HepG2 (cell line): Measurements from ENCODE around the gene SLC43A1. TPM values are rescaled to one million over a fixed set of nuclear protein-coding genes. Genes with fewer than 3 reads are reported as not detected.

Experiments used
- ATAC-seq: fragments of 200-7000 bp; cut with Tn5 transposase; 3 replicates; pipeline ENCODE4 v1.9.1; 2020; ENCODE audit warnings: mild to moderate bottlenecking, moderate library complexity
- BruUV-seq: library from RNA; stranded (reverse); fragments of 400-500 nt; replicated peaks from 2 replicates; lab custom pipeline; 2021; lab: Mats Ljungman, UMichigan
- CTCF ChIA-PET: fragments of 300-600 bp; formaldehyde crosslinking; extraction: SDS; loops from one replicate; lab custom pipeline; 2021; ENCODE audit warnings: low total read pairs, inconsistent platforms, low intra/inter-chr PET ratio; lab: Yijun Ruan, JAX
- POLR2A ChIA-PET: fragments of 350-600 bp; sonication (Branson Sonifier 250); formaldehyde crosslinking; loops from one replicate; lab custom pipeline; 2020; ENCODE audit warnings: antibody characterized with exemption, inconsistent platforms; lab: Yijun Ruan, JAX
- DNase-seq: peaks from one replicate; pipeline ENCODE4 v3.0.0-alpha.2; 2015; ENCODE audit warnings: low spot score
- FAIRE-seq: peaks from 3 replicates; lab custom pipeline; 2011; peaks lifted over from hg19 to GRCh38; lab: Jason Lieb, UNC
- H2AFZ ChIP-seq: one replicate; pipeline ENCODE4 v1.6.1; 2011; ENCODE audit warnings: low read length, inconsistent platforms
- H3K27ac ChIP-seq: fragments of 300-600 bp; 3 replicates; pipeline ENCODE4 v1.8.0; 2011; ENCODE audit warnings: mixed run types, mild to moderate bottlenecking, mixed read lengths, low read length, inconsistent platforms; ENCODE audit not compliant: insufficient read depth; ENCODE audit errors: extremely low read length
- H3K27me3 ChIP-seq, 2 experiments: fragments of 200-600 bp in 1 of 2; 2 replicates in 1 of 2; 3 replicates in 1 of 2; pipeline versions ENCODE4 v1.6.0 to v1.8.0; 2011; ENCODE audit warnings: low read length in 2 of 2, mild to moderate bottlenecking in 2 of 2, moderate library complexity in 2 of 2, inconsistent platforms in 1 of 2; ENCODE audit not compliant: insufficient read depth in 2 of 2, control insufficient read depth in 1 of 2
- H3K36me3 ChIP-seq, 2 experiments: fragments of 200-600 bp in 1 of 2; replicated peaks in 1 of 2; 2 replicates in 1 of 2; 3 replicates in 1 of 2; pipeline versions ENCODE4 v1.5.1 to v1.8.0; 2011; ENCODE audit warnings: low read length in 2 of 2, inconsistent platforms in 1 of 2; ENCODE audit not compliant: insufficient read depth in 2 of 2, control insufficient read depth in 1 of 2
- H3K4me1 ChIP-seq: 2 replicates; pipeline ENCODE4 v1.5.1; 2012; ENCODE audit warnings: low read length, inconsistent platforms; ENCODE audit not compliant: insufficient read depth
- H3K4me2 ChIP-seq: 2 replicates; pipeline ENCODE4 v1.6.0; 2011; ENCODE audit warnings: low read depth, low read length, inconsistent platforms
- H3K4me3 ChIP-seq, 3 experiments: fragments of 200-600 bp in 1 of 3; sonication (generic), shearing (Covaris generic) in 1 of 3; replicated peaks in 1 of 3; 2 replicates each; pipeline ENCODE4 v1.5.1; 2011 to 2016; ENCODE audit warnings: low read length in 3 of 3, inconsistent platforms in 2 of 3, low read depth in 2 of 3, mild to moderate bottlenecking in 2 of 3, control low read depth in 1 of 3, mixed read lengths in 1 of 3; ENCODE audit not compliant: insufficient read depth in 1 of 3
- H3K79me2 ChIP-seq: one replicate; pipeline ENCODE4 v1.6.1; 2011; ENCODE audit warnings: low read length, inconsistent platforms; ENCODE audit not compliant: insufficient read depth
- H3K9ac ChIP-seq: 2 replicates; pipeline ENCODE4 v1.6.0; 2011; ENCODE audit warnings: mild to moderate bottlenecking, low read depth, low read length, inconsistent platforms; ENCODE audit not compliant: insufficient read depth
- H3K9me3 ChIP-seq: 2 replicates; pipeline ENCODE4 v1.5.1; 2012; ENCODE audit warnings: mild to moderate bottlenecking, low read length
- H4K20me1 ChIP-seq: 2 replicates; pipeline ENCODE4 v1.6.0; 2011; ENCODE audit warnings: inconsistent platforms, mild to moderate bottlenecking, low read length, moderate library complexity; ENCODE audit not compliant: insufficient read depth
- AGO2 ChIP-seq: fragments of 200-400 bp; formaldehyde crosslinking; optimal IDR thresholded peaks from 2 replicates; pipeline ENCODE3; 2017; ENCODE audit warnings: mild to moderate bottlenecking, low read depth, low read length, moderate library complexity
- ARID3A ChIP-seq: IDR thresholded peaks from 2 replicates; pipeline ENCODE4 v1.6.1; 2012; ENCODE audit warnings: low read depth, low read length, improper control_type of control experiment
- JUND ChIP-seq: sonication (generic); formaldehyde crosslinking; IDR thresholded peaks from 2 replicates; pipeline ENCODE4 v1.8.0; 2022; ENCODE audit warnings: mild to moderate bottlenecking, missing genetic modification reagents
- KDM6A ChIP-seq: IDR thresholded peaks from 2 replicates; pipeline ENCODE4 v1.6.1; 2016; ENCODE audit warnings: low read depth
- ZBED4 ChIP-seq: sonication (generic); formaldehyde crosslinking; IDR thresholded peaks from 2 replicates; pipeline ENCODE4 v1.4.0; 2020; ENCODE audit warnings: missing genetic modification reagents, borderline replicate concordance
- ZKSCAN5 ChIP-seq: sonication (generic); formaldehyde crosslinking; IDR thresholded peaks from 2 replicates; pipeline ENCODE4 v1.5.1; 2020; ENCODE audit warnings: mild to moderate bottlenecking, missing genetic modification reagents
- ZNF337 ChIP-seq: sonication (generic); formaldehyde crosslinking; IDR thresholded peaks from 2 replicates; pipeline ENCODE4 v1.5.1; 2020; ENCODE audit warnings: missing genetic modification reagents, low read depth, mild to moderate bottlenecking, borderline replicate concordance
- ZNF432 ChIP-seq: sonication (generic); formaldehyde crosslinking; IDR thresholded peaks from 2 replicates; pipeline ENCODE4 v1.5.0; 2020; ENCODE audit warnings: missing genetic modification reagents, mild to moderate bottlenecking, borderline replicate concordance
- ZNF574 ChIP-seq: sonication (generic); formaldehyde crosslinking; IDR thresholded peaks from 2 replicates; pipeline ENCODE4 v1.4.0; 2020; ENCODE audit warnings: missing genetic modification reagents
- ZNF691 ChIP-seq: sonication (generic); formaldehyde crosslinking; IDR thresholded peaks from 2 replicates; pipeline ENCODE4 v1.4.0; 2020; ENCODE audit warnings: missing genetic modification reagents, low read depth, mild to moderate bottlenecking, borderline replicate concordance
- WGBS: methylation state at CpG from one replicate; pipeline ENCODE4 v1.1.6; 2017; ENCODE audit warnings: low lambda C conversion rate; 5-methylcytosine and 5-hydroxymethylcytosine counted together
- in situ Hi-C: cut with HindIII; loops from 2 replicates; pipeline ENCODE4 v1.10.0; 2017; ENCODE audit warnings: low pct_unique_long_range_greater_than_20kb; ENCODE audit not compliant: extremely low pct_ligation_motif_present
- intact Hi-C: fragments of 100-400 bp; cut with micrococcal nuclease; formaldehyde crosslinking; loops from one replicate; pipeline ENCODE4 v1.10.0; 2022; ENCODE audit not compliant: unreplicated experiment
- polyA plus RNA-seq, 8 experiments: library from polyadenylated mRNA; depleted of rRNA in 3 of 8; stranded (reverse) in 7 of 8; unstranded in 1 of 8; fragments of >200 nt; fragmentation: Illumina TruSeq in 4 of 8; extraction: Trizol in 4 of 8; gene quantifications; 2 replicates each; pipeline versions ENCODE4 v1.2.1 to v1.2.3, GENCODE V29; 2011 to 2016; ENCODE audit warnings: low read depth in 4 of 8, missing spikeins in 1 of 8, mixed read lengths in 1 of 8; ENCODE audit not compliant: insufficient read depth in 1 of 8
- total RNA-seq, 5 experiments: library from RNA; depleted of rRNA; stranded (reverse); fragments of >200 nt; fragmentation: Illumina TruSeq; extraction: Trizol; gene quantifications; 2 replicates each; pipeline ENCODE4 v1.2.3, GENCODE V29; 2016; ENCODE audit warnings: low read depth in 1 of 5
- TF ChIP-seq, protein P1 (sequence below): sonication (generic); formaldehyde crosslinking; IDR thresholded peaks from 2 replicates; pipeline ENCODE4 v1.5.0; 2020; ENCODE audit warnings: missing genetic modification reagents
- TF ChIP-seq, protein P2 (sequence below): fragments of 450-650 bp; IDR thresholded peaks from 2 replicates; pipeline ENCODE4 v1.6.1; 2016

The SLC43A1 gene
- total and polyA plus RNA-seq, 2 of the 13 experiments (the other 11 are each of a cell fraction or from before 2014, with no cell fraction given), result 72.3 to 87.6 TPM

DNA sequence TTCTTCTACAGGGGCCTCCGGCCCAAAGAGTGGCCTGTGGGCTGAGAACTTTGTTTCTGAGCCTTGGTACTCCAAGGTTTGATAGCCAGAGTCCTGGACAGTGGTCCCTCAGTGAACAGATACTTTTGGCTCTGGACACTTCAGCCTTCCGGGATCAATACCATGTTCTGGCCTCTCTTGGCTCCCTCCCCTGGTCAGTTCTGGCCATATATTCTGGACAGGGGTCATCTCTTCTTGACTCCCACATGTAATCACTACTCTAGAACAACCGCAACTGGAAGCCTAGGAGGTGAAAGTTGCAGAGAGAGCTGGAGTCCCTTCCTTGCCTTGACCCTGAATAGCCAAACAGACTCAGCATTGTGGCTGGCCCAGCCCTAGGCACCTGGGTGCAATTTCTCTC lies 52.9 kb downstream of the SLC43A1 start:
- BruUV-seq, result no TSS peak
- 97% methylated on average over 3 of the region's 3 CpGs for WGBS
- Histone ChIP-seq H4K20me1 (no peaks in the 10 kb centered on the region), H3K4me1 (peaks cover 39% of the 10 kb centered on the region), H3K27me3 (peaks cover 3 to 14% of the 10 kb centered on the region in 2 experiments; a peak in 4 of 5 replicates), H3K4me3 (no peak overlapping the region), H3K27ac (no peak overlapping the region), H3K36me3 (no peaks in the 10 kb centered on the region), H3K9ac (no peak overlapping the region), H2AFZ (no peak overlapping the region), H3K79me2 (no peaks in the 10 kb centered on the region), H3K4me2 (no peak overlapping the region; the same call in 1 of the 2 replicates), H3K9me3 (no peaks in the 10 kb centered on the region)
- in situ Hi-C loops, result no loop called here
- intact Hi-C loops, result no loop called here
- no peak for ATAC-seq
- no peak for DNase-seq
- ChIA-PET POLR2A (no interaction called here), CTCF (no interaction called here)
- no peak for FAIRE-seq
- no peak for TF ChIP-seq JUND (CRISPR knock-in tag)
- TF ChIP-seq KDM6A (CRISPR knock-in tag), result no peak
- TF ChIP-seq ZNF691 (CRISPR knock-in tag), result no peak
- TF ChIP-seq ZNF574, result no peak
- no peak for TF ChIP-seq ARID3A
- no peak for TF ChIP-seq ZNF432 (CRISPR knock-in tag)
- TF ChIP-seq AGO2, result no peak
- TF ChIP-seq, protein P1, sequence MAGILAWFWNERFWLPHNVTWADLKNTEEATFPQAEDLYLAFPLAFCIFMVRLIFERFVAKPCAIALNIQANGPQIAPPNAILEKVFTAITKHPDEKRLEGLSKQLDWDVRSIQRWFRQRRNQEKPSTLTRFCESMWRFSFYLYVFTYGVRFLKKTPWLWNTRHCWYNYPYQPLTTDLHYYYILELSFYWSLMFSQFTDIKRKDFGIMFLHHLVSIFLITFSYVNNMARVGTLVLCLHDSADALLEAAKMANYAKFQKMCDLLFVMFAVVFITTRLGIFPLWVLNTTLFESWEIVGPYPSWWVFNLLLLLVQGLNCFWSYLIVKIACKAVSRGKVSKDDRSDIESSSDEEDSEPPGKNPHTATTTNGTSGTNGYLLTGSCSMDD (CRISPR knock-in tag), result no peak
- TF ChIP-seq, protein P2, sequence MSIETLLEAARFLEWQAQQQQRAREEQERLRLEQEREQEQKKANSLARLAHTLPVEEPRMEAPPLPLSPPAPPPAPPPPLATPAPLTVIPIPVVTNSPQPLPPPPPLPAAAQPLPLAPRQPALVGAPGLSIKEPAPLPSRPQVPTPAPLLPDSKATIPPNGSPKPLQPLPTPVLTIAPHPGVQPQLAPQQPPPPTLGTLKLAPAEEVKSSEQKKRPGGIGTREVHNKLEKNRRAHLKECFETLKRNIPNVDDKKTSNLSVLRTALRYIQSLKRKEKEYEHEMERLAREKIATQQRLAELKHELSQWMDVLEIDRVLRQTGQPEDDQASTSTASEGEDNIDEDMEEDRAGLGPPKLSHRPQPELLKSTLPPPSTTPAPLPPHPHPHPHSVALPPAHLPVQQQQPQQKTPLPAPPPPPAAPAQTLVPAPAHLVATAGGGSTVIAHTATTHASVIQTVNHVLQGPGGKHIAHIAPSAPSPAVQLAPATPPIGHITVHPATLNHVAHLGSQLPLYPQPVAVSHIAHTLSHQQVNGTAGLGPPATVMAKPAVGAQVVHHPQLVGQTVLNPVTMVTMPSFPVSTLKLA, result no peak
- no peak for TF ChIP-seq ZKSCAN5 (CRISPR knock-in tag)
- no peak for TF ChIP-seq ZNF337
- no peak for TF ChIP-seq ZBED4
